HG03565 (cell line): ENCODE measurements around the gene ZNF423.
A peak's percentile ranks its signal among the peaks of the same experiment; 100 is the strongest.

Source experiments
- ATAC-seq: cut with Tn5 transposase; IDR thresholded peaks from one replicate; pipeline ENCODE4 v1.9.1; 2021; ENCODE audit warnings: mild to moderate bottlenecking, moderate library complexity; ENCODE audit not compliant: unreplicated experiment

Gene ZNF423

DNA sequence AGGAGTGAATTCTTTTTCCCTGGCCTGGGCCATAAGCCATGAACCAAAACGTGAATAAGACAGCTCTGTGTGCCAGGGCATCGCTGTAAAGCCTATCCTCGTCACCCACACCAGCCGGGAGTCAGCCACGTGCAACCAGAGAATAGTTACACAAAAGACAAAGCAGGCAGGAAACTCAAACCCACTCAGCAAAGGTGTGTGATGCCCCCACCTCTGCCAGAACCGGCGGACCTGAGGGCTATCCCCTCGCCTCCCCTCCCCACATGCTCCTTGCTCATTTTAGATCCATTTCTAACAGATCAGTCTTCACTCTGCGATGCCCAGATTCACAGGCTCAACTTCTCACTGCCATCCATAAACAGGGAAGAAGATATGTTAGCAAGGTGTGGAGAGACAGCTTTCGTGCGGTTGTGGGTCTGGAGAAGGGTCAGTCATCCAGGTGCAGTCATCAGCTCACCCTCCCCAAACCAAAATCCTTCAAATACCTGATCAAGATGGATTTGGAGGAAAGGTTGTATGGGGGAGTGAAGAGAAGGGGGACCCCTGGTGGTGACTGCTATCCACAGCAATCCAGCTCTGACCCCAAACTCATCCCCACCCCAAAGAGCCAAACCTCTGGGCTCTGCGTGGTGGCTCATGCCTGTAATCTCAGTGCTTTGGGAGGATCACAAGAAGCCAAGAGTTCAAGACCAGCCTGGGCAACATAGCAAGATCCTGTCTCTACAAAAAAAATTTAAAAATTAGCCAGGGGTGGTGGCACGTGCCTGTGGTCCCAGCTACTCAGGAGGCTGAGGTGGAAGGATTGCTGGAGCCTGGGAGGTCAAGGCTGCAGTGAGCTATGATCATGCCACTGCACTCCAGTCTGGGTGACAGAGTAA lies 263.1 kb downstream of the ZNF423 start:
- ATAC-seq: no peak

DNA sequence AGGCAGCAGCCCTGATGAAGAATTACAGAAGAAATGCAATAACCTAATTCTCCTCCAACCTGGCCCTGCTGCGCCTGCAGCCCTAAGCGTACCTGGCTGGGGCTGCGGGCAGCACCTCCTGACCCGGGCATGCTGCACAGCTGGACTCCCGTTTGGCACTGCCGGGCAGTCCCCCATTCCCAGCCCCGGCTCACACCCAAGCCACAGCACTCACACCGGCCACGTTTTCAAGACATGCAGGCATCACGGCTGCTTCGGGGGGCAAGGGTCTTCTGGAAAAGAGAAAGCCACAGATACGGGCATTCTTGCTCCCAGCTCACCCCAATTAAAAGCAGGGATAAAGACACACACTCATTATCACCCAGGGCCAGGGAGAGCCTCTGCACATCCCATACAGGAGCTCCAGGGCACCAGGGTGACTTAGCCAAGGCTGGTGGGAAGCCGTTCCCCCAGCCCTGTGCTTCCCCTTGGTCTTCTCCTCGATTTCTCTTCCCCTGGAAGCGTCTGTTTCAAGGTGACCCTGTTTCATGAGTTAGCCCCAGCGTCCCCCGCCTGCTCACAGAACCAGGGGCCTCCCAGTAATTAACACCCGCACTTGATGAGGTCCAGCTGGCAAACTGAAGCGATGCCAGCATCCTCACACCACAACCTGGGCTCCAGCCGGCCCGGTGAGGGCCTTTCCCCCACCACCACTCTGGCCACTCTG lies 265.6 kb downstream of the ZNF423 start:
- ATAC-seq: no peak

DNA sequence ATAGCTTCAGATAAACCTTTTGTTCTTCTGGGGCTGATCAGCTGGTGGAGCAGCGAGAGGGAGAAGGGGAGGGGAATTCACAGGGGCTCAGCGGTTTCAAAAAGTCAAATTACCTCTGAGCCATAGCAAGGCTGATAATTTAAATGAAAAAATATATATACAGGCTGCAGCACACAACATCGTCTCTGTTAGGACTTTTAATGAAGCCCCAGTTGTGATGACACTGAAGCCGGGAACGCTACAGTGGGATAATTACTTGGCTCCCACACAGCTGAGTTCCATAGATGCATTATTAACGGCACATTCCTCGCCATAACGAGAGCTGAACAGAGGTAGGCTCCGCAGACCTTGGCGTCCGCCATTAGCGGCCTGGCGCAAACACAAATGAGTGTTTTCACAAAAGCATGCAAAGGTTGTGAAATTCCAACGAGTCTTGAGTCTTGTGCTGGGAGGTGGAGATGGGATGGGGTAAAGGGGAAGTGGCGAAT lies 266.3 kb downstream of the ZNF423 start:
- ATAC-seq: no peak

DNA sequence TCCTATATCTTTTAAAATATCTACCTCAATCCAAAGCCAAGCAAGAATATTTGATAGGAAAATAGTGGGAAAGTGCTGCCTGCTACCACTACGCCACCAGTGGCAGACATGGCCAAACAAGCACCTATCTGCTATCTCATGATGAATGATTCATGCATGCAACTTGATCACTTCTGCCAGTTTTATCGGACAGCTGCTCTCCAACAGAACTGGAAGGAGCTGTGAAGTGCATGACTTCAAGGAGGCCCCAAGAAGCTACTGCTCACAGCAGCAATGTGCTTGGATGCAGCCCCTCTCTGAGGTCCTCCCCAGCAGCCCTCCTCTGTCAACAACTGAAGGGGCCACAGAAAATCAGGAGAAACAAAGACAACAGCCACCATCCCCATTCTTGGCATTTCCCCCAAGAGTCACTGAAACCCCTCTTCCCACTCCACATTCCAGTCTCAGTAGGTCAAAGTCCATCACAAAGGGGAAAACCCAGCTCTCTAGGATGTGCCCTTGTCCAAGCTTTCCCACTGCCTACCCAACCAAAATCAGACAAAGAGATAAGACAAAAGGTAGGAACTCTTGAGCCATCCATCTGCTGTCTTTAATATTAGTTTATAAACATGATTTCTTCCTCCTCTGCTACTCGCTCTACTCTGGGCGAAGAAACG lies 267.1 kb downstream of the ZNF423 start:
- ATAC-seq: no peak

DNA sequence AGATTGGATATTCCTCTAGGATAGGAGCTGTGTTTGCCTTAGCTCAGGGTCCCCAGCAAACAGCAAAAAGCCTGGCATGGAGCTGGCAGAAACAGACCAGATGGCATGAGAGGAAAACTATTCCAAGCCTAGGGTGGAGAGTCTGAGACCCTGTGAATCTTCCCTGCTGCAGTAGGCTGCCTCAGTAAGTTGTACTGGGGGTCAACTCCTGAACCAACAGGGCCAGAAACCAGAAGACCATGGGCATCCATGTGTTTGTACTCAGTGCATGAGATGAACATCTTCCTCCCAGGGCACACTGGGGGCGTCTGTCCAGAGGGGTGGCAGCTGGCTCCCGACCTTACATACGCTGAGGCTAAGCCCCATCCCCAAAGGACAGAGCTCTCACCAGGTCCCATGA lies 267.9 kb downstream of the ZNF423 start:
- no peak for ATAC-seq

DNA sequence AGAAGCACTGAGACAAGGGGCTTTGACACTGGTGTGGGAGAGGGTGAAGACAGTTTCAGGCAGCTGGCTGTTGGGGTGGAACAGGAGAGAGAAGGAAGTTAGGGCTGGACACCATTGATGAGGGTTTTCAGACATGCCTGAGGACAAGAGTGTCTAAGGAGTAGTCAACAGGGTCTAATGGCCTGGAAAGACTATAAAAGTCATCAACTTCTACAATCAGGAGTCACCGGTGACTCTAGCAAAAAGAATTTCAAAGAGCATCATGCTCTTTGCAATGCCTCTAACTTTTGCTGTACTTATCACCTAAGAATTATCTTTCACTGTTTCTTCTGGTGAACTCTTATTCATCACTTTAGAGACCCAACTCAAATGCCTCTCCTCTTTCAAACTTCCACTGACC lies 268.4 kb downstream of the ZNF423 start:
- no peak for ATAC-seq

DNA sequence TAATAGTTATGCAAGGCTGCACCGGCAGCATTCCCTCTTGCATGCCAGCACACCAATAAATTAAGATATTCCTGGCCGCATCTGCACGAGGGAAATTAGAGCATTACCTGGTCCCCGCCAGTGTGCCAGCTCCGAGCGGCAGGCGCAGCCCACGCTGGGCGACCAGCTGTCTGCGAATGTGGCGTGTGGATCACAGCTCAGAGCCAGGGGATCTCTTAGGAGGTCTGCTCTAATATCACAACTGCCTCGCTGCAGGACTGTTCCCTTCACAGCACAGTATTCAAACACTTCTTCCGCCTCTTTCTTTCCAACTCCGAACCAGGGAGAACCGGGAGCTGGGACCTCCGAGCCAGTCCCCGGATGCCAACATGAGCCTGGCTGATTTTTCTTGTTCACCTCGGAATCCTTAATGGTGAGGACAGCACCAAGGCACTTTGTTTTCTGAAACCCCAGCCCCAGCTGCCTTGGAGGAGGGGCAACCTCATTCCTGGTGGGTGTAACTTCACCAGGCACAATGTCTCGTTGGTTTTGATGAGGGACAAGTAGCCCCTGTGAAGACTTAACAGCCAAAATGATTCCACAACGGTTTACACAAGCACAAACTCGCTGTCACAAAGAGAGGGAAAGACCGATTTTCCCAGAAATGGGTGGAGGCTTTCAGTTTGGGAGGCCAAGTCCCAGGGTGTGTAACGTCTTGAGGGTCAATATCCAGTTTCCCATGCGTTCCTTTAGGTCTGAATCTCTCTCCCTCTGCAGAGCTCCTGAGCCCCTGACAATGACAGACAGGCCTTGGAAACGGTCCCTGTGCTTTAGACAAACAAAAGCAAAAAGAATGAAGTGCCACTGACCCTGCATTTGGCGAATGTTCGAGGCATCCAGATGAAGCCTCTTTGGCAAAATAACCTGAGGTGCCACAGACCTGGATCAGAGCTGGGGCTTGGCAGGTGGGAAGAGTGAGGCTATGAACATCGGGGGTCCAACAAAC lies 269.2 kb downstream of the ZNF423 start:
- no peak for ATAC-seq

DNA sequence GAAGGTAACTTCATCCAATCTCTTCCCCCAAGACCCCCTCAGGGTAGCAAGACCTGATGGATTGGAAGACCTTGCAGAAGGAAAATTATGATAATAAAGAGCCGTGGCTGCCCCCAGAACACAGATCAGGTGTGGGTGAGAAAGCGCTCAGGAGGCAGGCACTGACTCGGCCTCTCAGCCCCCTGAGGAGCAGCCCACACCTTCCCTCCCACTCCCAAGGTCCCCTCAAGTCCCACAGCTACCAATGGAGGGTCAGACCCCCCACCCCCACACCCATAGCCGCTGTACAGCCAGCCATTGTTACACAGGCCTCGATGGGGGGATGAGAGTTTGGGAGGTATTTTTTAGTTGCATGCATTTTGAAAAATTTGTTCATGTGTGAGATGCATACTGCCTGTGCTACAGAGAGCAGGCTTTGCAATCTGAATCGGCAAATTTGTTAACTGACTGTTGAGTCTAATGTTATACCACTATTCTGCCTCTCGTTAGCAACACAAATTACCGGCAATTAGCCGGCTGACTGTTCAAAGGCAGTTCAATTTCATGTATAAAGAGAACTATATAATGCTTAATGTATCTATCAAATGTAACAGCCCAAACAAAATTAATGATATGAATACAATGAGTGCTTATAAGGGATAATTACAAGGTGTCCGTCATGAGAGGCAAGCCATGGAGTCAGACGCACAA lies 270.6 kb downstream of the ZNF423 start:
- ATAC-seq: no peak

DNA sequence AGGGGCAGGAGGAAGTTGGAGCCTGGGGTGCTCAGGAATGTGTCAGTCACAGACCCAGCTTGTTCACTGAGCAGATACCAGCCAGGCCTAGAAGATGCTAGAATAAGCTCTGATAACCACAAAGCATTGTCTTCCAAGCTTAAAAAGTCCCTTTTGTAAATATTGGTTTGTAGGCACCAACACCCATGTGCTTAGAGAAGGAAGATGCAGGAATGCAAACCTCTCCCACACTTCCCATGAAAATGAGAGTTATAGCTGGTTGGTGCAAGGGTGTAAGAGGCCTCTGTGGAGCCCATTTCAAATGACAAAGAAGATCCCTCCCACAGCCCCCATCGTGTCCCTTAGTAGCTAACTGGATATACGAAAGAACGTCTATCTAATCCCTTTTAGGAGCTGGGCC lies 272.0 kb downstream of the ZNF423 start:
- no peak for ATAC-seq

DNA sequence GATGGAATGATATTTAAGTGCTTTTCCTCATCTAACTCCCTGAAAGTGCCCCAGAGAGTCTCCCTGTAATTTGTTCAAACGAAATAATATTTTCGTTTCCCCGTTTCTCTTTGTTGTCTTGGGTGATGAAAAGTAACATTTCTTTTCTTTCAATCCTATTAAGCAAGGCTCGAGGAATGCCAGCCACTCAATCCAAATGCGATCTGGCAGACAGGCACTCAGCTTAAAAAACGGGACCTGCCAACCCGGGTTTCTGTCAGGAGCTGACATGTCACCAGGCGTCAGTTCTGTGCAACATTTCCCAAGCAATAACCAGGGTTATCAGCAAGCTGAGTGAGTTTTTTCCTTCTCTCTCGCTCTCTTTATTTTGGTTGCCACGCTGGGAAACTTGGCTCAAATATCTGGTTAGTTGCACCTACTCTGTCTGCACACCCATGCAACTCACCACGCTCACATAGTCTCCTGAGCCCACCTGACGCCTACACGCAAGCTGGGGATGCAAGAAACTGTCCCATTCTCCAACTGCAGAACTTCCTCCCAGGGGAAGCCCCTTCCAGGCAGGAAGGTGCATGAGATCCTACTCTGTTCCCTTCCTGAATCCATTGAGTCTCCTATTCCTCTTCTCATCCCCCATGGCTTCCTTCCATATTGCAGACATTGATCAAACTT lies 274.1 kb downstream of the ZNF423 start:
- ATAC-seq: no peak

DNA sequence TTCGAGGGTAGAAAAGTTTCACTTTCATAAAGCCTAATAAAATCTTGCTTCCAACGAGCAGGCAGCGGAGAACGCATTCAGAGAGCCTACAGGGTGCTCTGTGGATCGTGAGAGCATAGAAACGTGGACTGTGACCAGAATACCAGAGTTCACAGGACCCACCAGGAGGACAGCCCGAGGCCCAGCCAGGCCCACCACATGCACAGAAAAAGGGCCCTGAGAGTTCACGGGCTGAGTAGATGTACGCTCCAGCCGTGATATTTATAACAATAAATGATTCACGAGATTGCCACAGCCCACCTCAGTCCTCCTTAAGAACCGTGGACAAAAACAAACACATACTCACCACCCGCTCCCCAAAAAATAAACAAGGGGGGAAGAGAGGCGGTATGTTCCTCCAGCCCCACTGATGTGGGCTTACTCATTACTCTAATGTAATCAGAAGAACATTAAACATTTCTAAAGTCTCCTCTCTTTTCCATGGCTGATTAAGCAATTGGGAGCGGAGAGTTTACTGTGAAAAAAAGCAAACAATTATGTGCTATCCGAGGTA lies 275.1 kb downstream of the ZNF423 start:
- no peak for ATAC-seq

DNA sequence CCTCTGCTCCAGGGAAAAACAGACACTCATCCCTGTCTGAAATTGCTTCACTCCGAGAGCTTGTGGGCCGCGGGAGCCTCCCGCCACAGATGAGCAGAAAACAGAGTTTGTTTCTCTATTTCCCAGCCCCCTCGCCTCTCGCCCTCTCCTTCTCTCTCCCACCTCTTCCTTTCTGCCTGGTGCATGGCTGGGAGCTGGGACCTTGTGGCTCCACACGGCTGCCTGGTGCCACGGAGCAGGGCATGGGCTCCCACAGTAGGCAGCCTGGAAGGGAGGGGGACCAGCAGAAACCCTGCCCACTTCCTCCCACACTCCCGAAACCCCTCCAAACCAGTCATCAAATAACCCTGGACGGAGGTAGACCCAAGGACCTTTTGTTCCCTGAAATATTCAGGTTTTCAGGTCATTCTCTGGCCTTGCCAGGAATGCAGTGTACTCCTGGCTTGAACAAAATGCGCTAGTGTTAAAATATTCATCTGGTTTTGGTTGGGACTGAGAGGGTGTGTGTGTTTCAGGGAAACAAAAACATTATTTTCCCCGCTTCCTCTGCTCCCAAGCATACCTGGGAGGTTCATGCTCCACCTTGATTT lies 277.4 kb downstream of the ZNF423 start:
- no peak for ATAC-seq

DNA sequence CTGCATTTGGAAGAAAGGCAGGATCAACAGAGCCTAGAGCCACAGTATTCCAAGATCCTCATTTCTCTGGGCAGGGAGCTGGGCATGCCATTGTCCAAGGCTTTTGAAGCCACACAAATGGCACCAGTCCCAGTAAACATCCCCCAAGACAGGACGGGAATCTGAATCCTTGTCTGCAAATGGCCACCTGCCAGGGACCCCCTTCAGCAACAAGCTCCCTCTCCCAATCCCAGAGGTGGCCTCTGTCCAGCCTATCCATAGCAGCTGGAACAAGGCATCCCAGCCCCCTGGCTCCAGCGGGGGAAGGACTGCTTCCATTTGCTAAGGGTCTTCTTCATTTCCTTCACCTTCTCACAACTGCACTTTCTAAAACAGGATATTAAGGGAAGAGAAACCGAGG lies 277.9 kb downstream of the ZNF423 start:
- ATAC-seq: no peak

DNA sequence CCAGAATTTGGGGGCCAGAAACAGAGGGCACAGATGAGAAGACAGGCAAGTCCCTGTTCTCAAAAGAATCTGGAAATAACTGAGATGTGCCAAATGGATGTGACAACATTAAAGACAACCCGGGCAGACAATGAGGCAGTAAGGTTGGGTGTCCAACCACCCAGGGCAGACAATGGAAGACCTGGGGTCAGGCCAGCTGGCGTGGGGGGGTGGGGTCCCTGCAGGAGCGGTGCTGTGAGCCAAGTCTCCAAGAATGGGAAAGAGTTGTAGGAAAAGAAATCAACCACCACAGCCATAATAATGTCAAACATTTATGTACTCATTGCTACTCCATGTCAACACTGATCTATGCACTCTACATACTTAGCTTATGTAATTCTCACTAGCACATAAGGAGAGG lies 279.0 kb downstream of the ZNF423 start:
- ATAC-seq: no peak

DNA sequence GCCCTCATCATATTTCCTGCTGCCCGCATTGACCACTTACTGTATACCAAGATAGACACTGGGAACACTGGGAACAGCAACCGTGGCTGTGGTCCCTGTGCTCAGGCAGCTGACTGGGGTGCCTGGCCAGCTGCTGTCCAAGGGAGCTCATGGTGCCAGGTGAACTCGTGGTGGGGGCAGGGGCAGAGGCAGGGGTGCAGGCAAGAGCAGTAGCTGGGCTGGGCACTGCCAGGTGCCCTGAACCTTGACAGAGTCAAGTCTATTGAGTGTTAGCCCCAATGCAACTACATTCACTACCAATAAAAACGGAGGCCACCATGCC lies 279.8 kb downstream of the ZNF423 start:
- ATAC-seq: no peak

DNA sequence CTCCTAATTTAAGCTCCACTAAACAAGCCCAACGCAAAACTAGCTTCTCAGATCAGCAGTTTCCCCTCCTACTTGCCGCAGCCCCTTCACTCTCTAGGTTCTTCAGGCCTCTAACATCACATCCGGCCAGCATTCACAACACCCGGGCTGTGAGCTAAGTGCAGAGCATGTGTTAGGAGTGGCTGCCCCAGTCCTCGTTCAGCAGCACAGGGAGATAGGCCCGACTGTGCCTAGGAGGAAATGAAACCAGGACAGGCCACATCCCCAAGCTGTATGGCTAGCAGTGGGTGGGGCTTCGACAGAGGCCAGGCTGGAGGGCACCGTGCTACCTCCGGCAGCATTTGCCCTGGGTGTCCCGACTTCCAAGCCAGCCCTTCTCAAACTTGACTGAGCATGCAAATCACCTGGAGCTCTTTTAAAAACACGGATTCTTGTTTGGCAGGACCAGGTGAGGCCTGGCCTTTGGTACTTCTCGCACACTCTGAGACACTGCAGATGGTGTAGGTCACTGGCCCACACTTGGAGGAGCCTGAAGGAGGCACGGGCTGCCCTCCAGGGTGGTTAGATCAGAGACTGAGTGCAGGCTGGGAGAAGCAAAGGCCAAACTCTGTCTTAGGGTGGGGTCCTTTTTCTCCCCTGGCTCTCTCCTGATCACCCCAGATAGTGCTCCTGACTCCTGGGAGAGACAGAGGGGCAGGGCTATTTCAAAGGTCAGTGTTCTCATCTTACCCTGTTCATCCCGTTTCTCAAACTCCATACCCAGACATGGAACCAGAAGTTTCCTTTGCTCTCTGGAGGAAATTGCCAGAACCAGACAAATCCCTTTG lies 280.4 kb downstream of the ZNF423 start:
- ATAC-seq: peak; percentile 96

DNA sequence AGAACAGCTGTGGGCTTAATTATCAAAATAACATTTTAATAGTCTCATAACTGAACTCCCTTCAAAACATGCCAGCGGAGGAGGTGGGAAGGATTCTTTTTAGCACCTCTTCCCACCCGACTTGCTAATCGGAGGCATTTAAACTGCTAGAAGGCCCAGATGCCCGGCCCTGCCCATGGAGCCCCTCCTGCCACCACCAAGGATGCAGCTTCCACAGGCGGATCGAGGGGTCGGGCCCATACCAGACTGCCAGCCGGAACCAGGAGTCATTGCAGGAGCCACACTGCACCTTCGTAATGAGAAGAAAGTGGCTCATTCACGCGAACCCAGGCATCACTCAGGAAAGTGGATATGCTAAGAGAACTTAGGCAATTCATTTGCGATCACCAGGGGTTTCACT lies 281.1 kb downstream of the ZNF423 start:
- no peak for ATAC-seq

DNA sequence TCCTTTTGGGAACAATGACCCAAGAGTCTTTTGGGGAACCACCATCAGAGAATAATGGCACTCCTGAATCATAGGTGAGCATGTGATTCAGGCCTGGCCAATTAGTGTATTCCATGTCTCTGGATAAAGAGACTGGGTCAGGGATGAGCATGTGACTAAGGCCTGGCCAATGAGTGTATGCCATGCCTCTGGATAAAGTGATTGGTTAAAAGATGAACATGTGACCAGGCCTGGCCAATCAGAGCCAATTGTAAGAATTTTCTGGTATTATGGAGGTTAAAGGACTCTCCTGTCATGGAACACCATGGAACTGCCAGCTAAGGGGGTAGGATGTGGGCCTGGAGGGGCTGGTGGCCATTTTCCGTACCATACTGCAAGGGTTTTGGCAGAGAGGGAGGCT lies 288.0 kb downstream of the ZNF423 start:
- ATAC-seq: no peak
